Transverse colon (tissue), 4 donors: ENCODE measurements around the gene NHLRC1. TPM values are rescaled to one million over a fixed set of nuclear protein-coding genes. Genes with fewer than 3 reads are reported as not detected.

ENCODE experiments used
- DNase-seq: peaks from one replicate; pipeline ENCODE4 v3.0.0-alpha.2; 2019
- H3K27ac ChIP-seq, 4 donors: fragments of 200-600 bp; sonication (generic); 2 replicates each; pipeline ENCODE4 v1.5.1; 2016 to 2018; ENCODE audit warnings: inconsistent platforms in 4 of 4
- H3K27me3 ChIP-seq: fragments of 200-600 bp; sonication (generic); 2 replicates; pipeline ENCODE4 v1.5.1; 2017; ENCODE audit warnings: inconsistent platforms
- H3K36me3 ChIP-seq, 4 donors: fragments of 200-600 bp; sonication (generic); 2 replicates each; pipeline ENCODE4 v1.5.1; 2017 to 2019; ENCODE audit warnings: inconsistent platforms in 4 of 4
- H3K4me1 ChIP-seq, 4 donors: fragments of 200-600 bp; sonication (generic); 2 replicates each; pipeline ENCODE4 v1.5.1; 2017 to 2020; ENCODE audit warnings: inconsistent platforms in 4 of 4
- H3K4me3 ChIP-seq, 4 donors: fragments of 200-600 bp; sonication (generic); 1 replicate in 1 of 4; 2 replicates in 3 of 4; pipeline versions ENCODE4 v1.5.1 to v1.6.1; 2017 to 2019; ENCODE audit warnings: inconsistent platforms in 4 of 4
- H3K9me3 ChIP-seq, 2 donors: fragments of 200-600 bp; sonication (generic); 2 replicates each; pipeline ENCODE4 v1.5.1; 2017 to 2019; ENCODE audit warnings: inconsistent platforms in 2 of 2
- CTCF ChIP-seq, 5 experiments: fragments of 200-600 bp in 3 of 5; fragments of 450-650 bp in 2 of 5; sonication (generic) in 3 of 5; IDR thresholded peaks; 1 replicate in 2 of 5; 2 replicates in 3 of 5; pipeline ENCODE4 v1.5.1; 2016 to 2017; ENCODE audit warnings: antibody characterized with exemption in 5 of 5, inconsistent platforms in 3 of 5, mild to moderate bottlenecking in 2 of 5, moderate library complexity in 1 of 5
- EP300 ChIP-seq: sonication (generic); formaldehyde crosslinking; IDR thresholded peaks from one replicate; pipeline ENCODE4 v1.6.1; 2017; ENCODE audit warnings: antibody characterized with exemption, low read depth
- POLR2A ChIP-seq: fragments of 450-650 bp; IDR thresholded peaks from one replicate; pipeline ENCODE4 v1.6.1; 2016; ENCODE audit warnings: antibody characterized with exemption, mild to moderate bottlenecking, moderate library complexity
- POLR2AphosphoS5 ChIP-seq, 3 donors: sonication (generic); formaldehyde crosslinking; IDR thresholded peaks; one replicate each; pipeline ENCODE4 v1.6.1; 2016; ENCODE audit warnings: antibody characterized with exemption in 3 of 3
- WGBS, 2 donors: methylation state at CpG; one replicate each; pipeline ENCODE4 v1.1.5; 2018; ENCODE audit warnings: low coverage in 1 of 2; 5-methylcytosine and 5-hydroxymethylcytosine counted together
- in situ Hi-C, 4 donors: fragments of 200-750 bp; cut with MboI; loops; one replicate each; pipeline versions ENCODE4 v1.15.0 to v1.15.1; 2017; ENCODE audit warnings: low sequenced_read_pairs in 3 of 4, low pct_ligation_motif_present in 1 of 4, low pct_unique_long_range_greater_than_20kb in 1 of 4
- intact Hi-C: fragments of 100-400 bp; cut with DNase I; formaldehyde crosslinking; loops from one replicate; pipeline ENCODE4 v1.15.1; 2023; ENCODE audit warnings: low total_unique reads
- total RNA-seq, 4 donors: library from RNA; depleted of rRNA; stranded (reverse); fragments of >200 nt; gene quantifications; one replicate each; pipeline ENCODE4 v1.1.0, GENCODE V29; 2016

NHLRC1 gene
- total RNA-seq, 4 donors from 2014 or later, result 1.1 to 2.1 TPM; not detected in 2

GRCh38 chr6:18100296-18100695 is 22.2 kb downstream of the NHLRC1 start:
- in situ Hi-C loops, result loop anchor here (25.0 kb wide), 3 partner anchors 113 to 513 kb away; partner anchors contain the start of gene KIF13A (in 1 of the 4)
- 0 to 91% methylated on average over 1 to 3 of the region's 3 CpGs for WGBS, 2 donors
- Histone ChIP-seq H3K9me3 (no peaks in the 10 kb centered on the region), H3K27me3 (no peaks in the 10 kb centered on the region), H3K4me3 (no peak overlapping the region), H3K36me3 (no peaks in the 10 kb centered on the region), H3K4me1 (no peaks in the 10 kb centered on the region), H3K27ac (no peak overlapping the region)
- TF ChIP-seq POLR2A (no peak), POLR2AphosphoS5 (IDR thresholded peaks at IDR 0.05) (no peak), EP300 (no peak), CTCF (IDR thresholded peaks at IDR 0.05) (no peak)
- intact Hi-C loops, result no loop called here
- DNase-seq, result no peak

GRCh38 chr6:18099511-18099910 is 23.0 kb downstream of the NHLRC1 start:
- DNase-seq, result no peak
- no peaks in the 10 kb centered on the region for H3K9me3 ChIP-seq
- H3K27ac ChIP-seq, result no peak overlapping the region
- H3K4me1 ChIP-seq, result no peaks in the 10 kb centered on the region
- no peaks in the 10 kb centered on the region for H3K27me3 ChIP-seq
- 87 to 94% methylated on average over 2 of the region's 2 CpGs for WGBS, 2 donors
- TF ChIP-seq CTCF (IDR thresholded peaks at IDR 0.05) (no peak), POLR2A (no peak), POLR2AphosphoS5 (IDR thresholded peaks at IDR 0.05) (no peak), EP300 (no peak)
- in situ Hi-C loops (no loop called here), intact Hi-C loops (no loop called here)
- no peak overlapping the region for H3K4me3 ChIP-seq
- no peaks in the 10 kb centered on the region for H3K36me3 ChIP-seq

GRCh38 chr6:18096423-18096822 is 26.1 kb downstream of the NHLRC1 start:
- intact Hi-C loops, result no loop called here
- H3K4me3 ChIP-seq, result no peak overlapping the region
- no peaks in the 10 kb centered on the region for H3K9me3 ChIP-seq
- H3K4me1 ChIP-seq, result no peaks in the 10 kb centered on the region
- in situ Hi-C loops, result no loop called here
- no peaks in the 10 kb centered on the region for H3K36me3 ChIP-seq
- no peak for DNase-seq
- no peak for TF ChIP-seq EP300
- TF ChIP-seq CTCF (IDR thresholded peaks at IDR 0.05), result no peak
- TF ChIP-seq POLR2AphosphoS5 (IDR thresholded peaks at IDR 0.05), result no peak
- TF ChIP-seq POLR2A, result no peak
- no peaks in the 10 kb centered on the region for H3K27me3 ChIP-seq
- 79 to 90% methylated on average over 2 to 3 of the region's 3 CpGs for WGBS, 2 donors
- H3K27ac ChIP-seq, result no peak overlapping the region

- in situ Hi-C loops, result no loop called here
- Histone ChIP-seq H3K4me3 (no peak overlapping the region), H3K4me1 (no peaks in the 10 kb centered on the region), H3K36me3 (no peaks in the 10 kb centered on the region), H3K27ac (peak overlapping the region in 3 of 4 donors; percentile 13 to 43 (median 21)), H3K27me3 (no peaks in the 10 kb centered on the region), H3K9me3 (peaks cover 0 to 7% of the 10 kb centered on the region in 2 donors)
- no peak for DNase-seq
- intact Hi-C loops, result no loop called here
- WGBS, 2 donors, result 48 to 60% methylated on average over 1 of the region's 1 CpG
- TF ChIP-seq POLR2A, result no peak
- TF ChIP-seq POLR2AphosphoS5 (IDR thresholded peaks at IDR 0.05), result no peak
- no peak for TF ChIP-seq EP300
These were observed 31.1 kb downstream of the NHLRC1 start for GRCh38 chr6:18091382-18091781.

GRCh38 chr6:18090349-18090786 is 32.1 kb downstream of the NHLRC1 start:
- DNase-seq, result no peak
- Histone ChIP-seq H3K27ac (no peak overlapping the region), H3K9me3 (peaks cover 0 to 7% of the 10 kb centered on the region in 2 donors), H3K36me3 (no peaks in the 10 kb centered on the region), H3K27me3 (no peaks in the 10 kb centered on the region), H3K4me1 (no peaks in the 10 kb centered on the region), H3K4me3 (no peak overlapping the region)
- 89 to 95% methylated on average over 1 of the region's 1 CpG for WGBS, 2 donors
- intact Hi-C loops (no loop called here), in situ Hi-C loops (no loop called here)
- no peak for TF ChIP-seq CTCF (IDR thresholded peaks at IDR 0.05)
- TF ChIP-seq EP300, result no peak
- TF ChIP-seq POLR2AphosphoS5 (IDR thresholded peaks at IDR 0.05), result no peak
- TF ChIP-seq POLR2A, result no peak
